Measurements from ENCODE around the gene DAAM1.

Gene DAAM1

DNA sequence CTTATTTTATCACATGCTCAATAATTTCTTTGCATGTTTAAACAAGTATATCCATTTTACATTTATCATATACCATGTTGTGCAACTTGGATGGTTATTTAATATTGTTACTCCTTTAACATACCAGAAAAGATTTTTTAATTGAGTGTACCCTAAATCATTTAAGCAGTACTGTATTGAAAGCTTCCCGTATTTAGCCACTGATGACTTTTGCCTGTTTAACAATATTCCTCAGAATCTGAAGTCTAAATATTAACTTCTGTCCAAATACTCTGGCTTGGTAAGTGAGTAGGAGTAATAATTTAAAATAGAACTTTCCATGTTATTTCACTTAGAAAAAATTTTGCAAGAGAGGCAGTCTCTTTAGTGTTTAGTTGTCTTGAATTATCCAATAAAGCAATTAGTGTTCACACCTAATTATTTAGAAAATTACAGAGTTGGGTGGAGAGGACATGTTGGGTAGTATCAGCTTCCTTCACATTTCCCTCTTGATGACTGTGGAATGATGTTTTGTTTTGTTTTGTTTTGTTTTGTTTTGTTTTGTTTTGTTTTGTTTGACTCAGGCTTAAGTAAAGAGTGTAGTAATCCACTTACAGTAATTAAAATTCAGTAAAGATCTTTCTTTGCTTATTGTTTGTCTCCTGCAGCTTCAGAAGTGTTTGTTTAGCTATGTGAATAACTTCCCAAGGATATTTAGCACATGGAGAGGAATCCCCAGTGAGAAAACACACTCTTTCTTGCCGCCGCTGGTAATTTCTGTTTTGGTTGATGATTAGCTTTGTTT lies 59.5 kb downstream of the DAAM1 start:
- H3K4me3 ChIP-seq (ENCODE audit: low read depth, low read length): no peak overlapping the region
- TF ChIP-seq, protein P1, sequence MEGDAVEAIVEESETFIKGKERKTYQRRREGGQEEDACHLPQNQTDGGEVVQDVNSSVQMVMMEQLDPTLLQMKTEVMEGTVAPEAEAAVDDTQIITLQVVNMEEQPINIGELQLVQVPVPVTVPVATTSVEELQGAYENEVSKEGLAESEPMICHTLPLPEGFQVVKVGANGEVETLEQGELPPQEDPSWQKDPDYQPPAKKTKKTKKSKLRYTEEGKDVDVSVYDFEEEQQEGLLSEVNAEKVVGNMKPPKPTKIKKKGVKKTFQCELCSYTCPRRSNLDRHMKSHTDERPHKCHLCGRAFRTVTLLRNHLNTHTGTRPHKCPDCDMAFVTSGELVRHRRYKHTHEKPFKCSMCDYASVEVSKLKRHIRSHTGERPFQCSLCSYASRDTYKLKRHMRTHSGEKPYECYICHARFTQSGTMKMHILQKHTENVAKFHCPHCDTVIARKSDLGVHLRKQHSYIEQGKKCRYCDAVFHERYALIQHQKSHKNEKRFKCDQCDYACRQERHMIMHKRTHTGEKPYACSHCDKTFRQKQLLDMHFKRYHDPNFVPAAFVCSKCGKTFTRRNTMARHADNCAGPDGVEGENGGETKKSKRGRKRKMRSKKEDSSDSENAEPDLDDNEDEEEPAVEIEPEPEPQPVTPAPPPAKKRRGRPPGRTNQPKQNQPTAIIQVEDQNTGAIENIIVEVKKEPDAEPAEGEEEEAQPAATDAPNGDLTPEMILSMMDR (IDR thresholded peaks at IDR 0.05; ENCODE audit: insufficient read depth, low read depth, low read length, missing control alignments): no peak
- no peak for DNase-seq (ENCODE audit: low read depth)

DNA sequence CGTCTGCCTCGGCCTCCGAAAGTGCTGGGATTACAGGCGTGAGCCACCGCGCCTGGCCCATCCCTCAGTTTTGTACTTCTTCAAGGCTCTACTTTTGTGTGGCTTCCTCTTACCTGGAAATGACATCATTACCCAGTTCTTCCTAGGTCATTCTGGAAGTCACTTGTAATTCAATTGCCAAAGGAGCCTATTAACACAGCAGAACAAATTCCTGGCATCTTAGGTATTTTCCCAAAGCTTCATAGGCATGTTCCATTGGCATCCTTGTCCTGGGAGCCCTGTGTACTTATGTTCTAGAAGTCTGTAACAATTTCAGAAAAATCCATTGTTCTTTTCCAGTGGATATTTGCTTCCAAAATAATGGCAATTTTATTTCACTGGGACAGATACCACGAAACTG lies 60.6 kb downstream of the DAAM1 start:
- TF ChIP-seq, protein P1 (IDR thresholded peaks at IDR 0.05; ENCODE audit: insufficient read depth, low read depth, low read length, missing control alignments): no peak
- DNase-seq (ENCODE audit: low read depth): no peak
- no peak overlapping the region for H3K4me3 ChIP-seq (ENCODE audit: low read depth, low read length)

DNA sequence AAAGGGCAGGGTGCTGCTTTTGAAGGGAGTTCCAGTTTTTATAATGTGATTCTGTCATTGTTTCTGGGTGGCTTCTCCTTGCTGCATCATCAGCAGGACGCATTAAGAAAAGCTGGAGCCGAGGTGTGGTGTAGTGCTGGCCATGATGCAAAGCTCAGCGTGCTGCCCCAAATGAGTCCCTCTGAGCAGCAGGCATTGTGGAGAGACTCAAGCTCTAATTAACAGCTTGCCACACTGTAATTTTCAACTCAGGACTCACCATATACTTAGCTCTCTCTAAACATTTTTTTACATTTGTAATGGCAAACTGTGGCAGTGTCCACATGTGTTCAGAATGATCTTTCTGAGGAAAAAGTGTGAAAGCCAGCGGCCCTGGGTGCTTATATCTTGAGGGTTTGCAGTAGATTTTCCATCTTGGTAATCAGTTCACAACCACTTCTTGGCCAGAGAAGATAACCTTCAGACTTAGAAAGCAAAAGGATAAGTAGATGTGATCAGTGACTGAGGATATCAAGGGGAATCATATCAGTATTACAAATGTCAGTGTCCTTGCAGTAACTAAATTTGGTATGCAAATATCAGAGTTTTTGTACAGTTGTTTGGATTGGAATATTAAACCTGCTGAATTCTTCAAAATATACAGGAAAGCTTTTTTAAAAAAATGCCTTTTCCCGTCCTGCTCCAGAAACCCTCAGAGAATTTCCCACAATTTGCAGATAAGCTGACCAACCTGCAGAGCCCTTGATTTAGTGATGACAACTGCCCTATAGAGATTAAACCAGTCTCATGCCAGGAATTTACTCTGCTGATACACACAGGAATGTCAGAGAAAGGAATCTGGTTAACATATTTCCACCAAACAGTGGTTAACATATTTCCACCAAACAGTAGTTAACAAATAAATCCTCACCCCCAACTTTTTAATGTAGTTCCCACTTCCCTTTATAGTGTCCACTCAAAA lies 63.6 kb downstream of the DAAM1 start:
- TF ChIP-seq, protein P1 (IDR thresholded peaks at IDR 0.05; ENCODE audit: insufficient read depth, low read depth, low read length, missing control alignments): no peak
- H3K4me3 ChIP-seq (ENCODE audit: low read depth, low read length): no peak overlapping the region
- DNase-seq (ENCODE audit: low read depth): no peak

DNA sequence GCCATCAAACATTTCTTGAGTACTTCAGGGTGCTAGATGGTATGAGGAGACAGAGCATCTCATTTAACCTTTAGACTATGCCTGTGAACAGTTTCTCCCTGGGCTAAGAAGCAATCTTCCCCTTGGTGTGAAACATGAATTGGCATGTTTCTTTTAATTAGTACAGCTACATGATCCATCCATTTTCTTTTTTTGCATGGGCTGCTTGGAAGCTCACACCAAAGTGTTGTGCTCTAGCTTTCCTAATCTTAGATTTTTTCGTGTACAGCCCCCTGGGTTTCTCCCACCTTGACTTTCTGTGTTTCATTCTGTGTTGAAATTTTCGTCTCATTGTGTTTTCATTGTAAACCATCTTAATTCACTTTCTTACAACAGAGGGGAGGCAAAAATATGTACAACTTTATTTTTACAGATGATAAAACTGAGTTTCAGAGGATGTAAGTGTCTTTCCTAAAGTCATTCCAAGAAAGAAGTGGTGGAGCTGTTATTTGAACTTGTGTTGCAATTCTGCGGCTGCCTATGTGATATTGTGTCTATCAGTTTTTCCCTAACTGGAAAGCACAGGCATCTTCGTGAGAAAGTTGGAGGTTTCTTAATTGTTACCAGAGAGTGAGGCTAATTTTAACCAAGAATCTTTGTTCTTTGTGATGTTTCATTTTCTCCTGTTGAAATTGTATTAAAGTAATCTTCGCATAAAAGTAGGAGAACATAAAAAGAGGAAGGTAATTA lies 64.5 kb downstream of the DAAM1 start:
- no peak overlapping the region for H3K4me3 ChIP-seq (ENCODE audit: low read depth, low read length)
- TF ChIP-seq, protein P1 (IDR thresholded peaks at IDR 0.05; ENCODE audit: insufficient read depth, low read depth, low read length, missing control alignments): no peak
- no peak for DNase-seq (ENCODE audit: low read depth)

DNA sequence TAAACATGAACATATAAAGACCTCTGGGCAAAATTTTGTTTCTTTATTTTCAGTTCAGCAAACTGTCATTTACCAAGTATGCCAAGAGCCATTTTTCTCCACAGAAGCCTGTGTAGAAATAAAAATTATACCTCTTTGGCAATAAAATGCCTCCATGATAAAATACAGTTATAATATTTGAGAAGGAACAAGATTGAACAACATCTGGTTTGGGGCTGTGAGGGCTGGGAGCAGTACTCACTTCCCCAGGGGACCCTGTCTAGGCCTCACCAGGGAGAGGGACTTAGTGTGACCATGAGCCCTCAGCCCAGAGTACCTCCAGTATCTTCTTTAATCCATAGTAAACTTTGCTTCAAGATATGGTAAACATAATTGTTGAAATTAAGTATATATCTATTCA lies 65.1 kb downstream of the DAAM1 start:
- no peak overlapping the region for H3K4me3 ChIP-seq (ENCODE audit: low read depth, low read length)
- no peak for DNase-seq (ENCODE audit: low read depth)
- TF ChIP-seq, protein P1 (IDR thresholded peaks at IDR 0.05; ENCODE audit: insufficient read depth, low read depth, low read length, missing control alignments): no peak

DNA sequence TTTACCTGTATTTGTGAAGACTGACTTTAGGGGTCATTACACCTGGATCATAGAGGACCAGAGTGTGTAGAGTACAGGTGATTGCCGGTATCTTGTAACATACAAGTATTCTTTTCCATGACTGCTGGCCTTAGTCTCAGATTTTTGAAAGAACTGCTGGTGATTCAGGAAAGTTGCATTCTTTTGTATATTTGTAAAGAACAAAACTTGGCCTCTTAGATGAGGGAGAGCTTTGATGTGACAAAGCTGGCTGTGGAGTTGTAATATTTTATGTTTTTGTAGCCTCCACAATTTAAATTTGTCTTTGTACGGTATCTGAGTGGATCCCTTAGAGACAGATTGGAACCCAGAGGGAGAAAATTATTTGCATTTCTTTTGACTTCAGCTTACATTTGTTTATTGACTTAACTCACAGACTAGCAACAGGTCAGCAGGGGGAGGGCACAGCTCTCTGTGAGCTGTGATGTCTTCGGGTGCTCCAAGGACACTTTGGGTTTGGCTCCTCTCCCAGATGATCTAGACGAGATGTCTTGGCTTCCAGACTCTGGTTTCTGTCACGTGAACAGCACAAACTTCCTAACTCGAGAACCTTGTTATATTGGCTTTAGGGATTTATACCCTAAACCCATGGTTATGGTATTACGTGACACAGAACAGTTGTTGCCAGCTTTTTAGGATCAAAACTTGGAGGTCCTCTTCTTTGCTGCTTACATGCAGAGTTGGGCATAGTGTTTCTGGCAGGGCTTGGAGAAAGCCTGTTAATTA lies 65.9 kb downstream of the DAAM1 start:
- DNase-seq (ENCODE audit: low read depth): no peak
- no peak overlapping the region for H3K4me3 ChIP-seq (ENCODE audit: low read depth, low read length)
- TF ChIP-seq, protein P1 (IDR thresholded peaks at IDR 0.05; ENCODE audit: insufficient read depth, low read depth, low read length, missing control alignments): no peak

Measured in GM12865 (cell line).